Measurements from ENCODE around the gene SYTL5. TPM values are rescaled to one million over a fixed set of nuclear protein-coding genes. Genes with fewer than 3 reads are reported as not detected.

The SYTL5 gene
- total and polyA plus RNA-seq, 10 donors: 0.15 TPM; not detected in 9

GRCh38 chrX:38041237-38041636 lies 34.9 kb downstream of the SYTL5 start:
- TF ChIP-seq CTCF (IDR thresholded peaks at IDR 0.05 in 8 of 11, conservative IDR thresholded peaks at IDR 0.05 in 3 of 11): no peak
- TF ChIP-seq POLR2A (IDR thresholded peaks at IDR 0.05): no peak

GRCh38 chrX:38044701-38045100 lies 38.3 kb downstream of the SYTL5 start:
- Histone ChIP-seq H3K27ac (peak overlapping the region in 1 of 8 donors; percentile 9), H3K4me3 (no peak overlapping the region), H3K4me1 (no peaks in the 10 kb centered on the region), H3K27me3 (replicated peaks in 1 of 7) (peaks cover 0 to 11% (median 0%) of the 10 kb centered on the region in 7 donors), H3K36me3 (no peaks in the 10 kb centered on the region), H3K9me3 (peaks cover 0 to 8% (median 0%) of the 10 kb centered on the region in 8 donors)
- DNase-seq: no peak
- no peak for TF ChIP-seq POLR2A (IDR thresholded peaks at IDR 0.05)
- no peak for TF ChIP-seq POLR2AphosphoS5 (IDR thresholded peaks at IDR 0.05)
- TF ChIP-seq CTCF (IDR thresholded peaks at IDR 0.05 in 8 of 11, conservative IDR thresholded peaks at IDR 0.05 in 3 of 11): no peak
- intact Hi-C loops (cut with DNase I; ENCODE audit: low total_unique reads): no loop called here
- 54 to 69% (median 59%) methylated on average over 3 of the region's 3 CpGs for WGBS, 5 donors

More at GRCh38 chrX:38041237-38041636, 34.9 kb downstream of the SYTL5 start:
- Histone ChIP-seq H3K4me1 (no peaks in the 10 kb centered on the region), H3K4me3 (no peak overlapping the region), H3K27me3 (replicated peaks in 1 of 7) (peaks cover 0 to 11% (median 0%) of the 10 kb centered on the region in 7 donors), H3K9me3 (no peaks in the 10 kb centered on the region), H3K27ac (no peak overlapping the region), H3K36me3 (no peaks in the 10 kb centered on the region)
- intact Hi-C loops (cut with DNase I; ENCODE audit: low total_unique reads): no loop called here
- 58 to 97% (median 75%) methylated on average over 3 of the region's 3 CpGs for WGBS, 5 donors
- no peak for DNase-seq

GRCh38 chrX:38045538-38046096 lies 39.3 kb downstream of the SYTL5 start:
- intact Hi-C loops (cut with DNase I; ENCODE audit: low total_unique reads): no loop called here
- Histone ChIP-seq H3K9me3 (peaks cover 0 to 8% (median 0%) of the 10 kb centered on the region in 8 donors), H3K27ac (no peak overlapping the region), H3K4me1 (no peaks in the 10 kb centered on the region), H3K4me3 (no peak overlapping the region), H3K27me3 (replicated peaks in 1 of 7) (peaks cover 0 to 11% (median 0%) of the 10 kb centered on the region in 7 donors), H3K36me3 (no peaks in the 10 kb centered on the region)
- 74 to 87% (median 79%) methylated on average over 3 of the region's 3 CpGs for WGBS, 5 donors
- TF ChIP-seq POLR2A (IDR thresholded peaks at IDR 0.05) (no peak), CTCF (IDR thresholded peaks at IDR 0.05 in 8 of 11, conservative IDR thresholded peaks at IDR 0.05 in 3 of 11) (no peak), POLR2AphosphoS5 (IDR thresholded peaks at IDR 0.05) (no peak)
- DNase-seq: no peak

- no peak for DNase-seq
- 79 to 96% (median 92%) methylated on average over 1 of the region's 1 CpG for WGBS, 5 donors
- intact Hi-C loops (cut with DNase I; ENCODE audit: low total_unique reads): no loop called here
- no peaks in the 10 kb centered on the region for H3K27me3 ChIP-seq (replicated peaks in 1 of 7)
- no peak overlapping the region for H3K4me3 ChIP-seq
- peaks cover 0 to 8% (median 0%) of the 10 kb centered on the region in 8 donors for H3K9me3 ChIP-seq
- no peak for TF ChIP-seq POLR2A (IDR thresholded peaks at IDR 0.05)
- H3K36me3 ChIP-seq: no peaks in the 10 kb centered on the region
- H3K4me1 ChIP-seq: no peaks in the 10 kb centered on the region
- H3K27ac ChIP-seq: no peak overlapping the region
Observed at GRCh38 chrX:38048886-38049285, 42.5 kb downstream of the SYTL5 start.
